Hepatic stellate cell (primary cell): Measurements from ENCODE around the gene SUV39H1.

Experiments
- DNase-seq: peaks from one replicate; pipeline ENCODE4 v3.0.0; 2011; ENCODE audit warnings: low spot score

Gene SUV39H1

DNA sequence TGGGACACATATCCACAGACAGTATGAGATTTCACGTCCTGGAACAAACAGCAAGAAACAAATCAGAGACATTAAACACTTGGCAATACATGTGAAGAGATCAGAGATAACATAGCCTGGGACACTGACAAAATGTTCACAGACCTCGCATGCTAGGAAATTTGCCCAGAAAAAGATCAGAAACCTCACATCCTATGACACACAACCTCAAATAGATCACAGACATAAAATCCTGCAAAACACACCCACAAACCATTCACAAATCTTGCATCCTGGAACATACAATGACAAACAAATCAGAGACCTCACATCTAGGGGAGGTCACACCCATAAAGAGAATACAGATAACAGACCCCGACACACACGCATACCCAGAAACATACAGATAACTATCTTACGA is 18.0 kb downstream of the SUV39H1 start:
- DNase-seq: no peak

DNA sequence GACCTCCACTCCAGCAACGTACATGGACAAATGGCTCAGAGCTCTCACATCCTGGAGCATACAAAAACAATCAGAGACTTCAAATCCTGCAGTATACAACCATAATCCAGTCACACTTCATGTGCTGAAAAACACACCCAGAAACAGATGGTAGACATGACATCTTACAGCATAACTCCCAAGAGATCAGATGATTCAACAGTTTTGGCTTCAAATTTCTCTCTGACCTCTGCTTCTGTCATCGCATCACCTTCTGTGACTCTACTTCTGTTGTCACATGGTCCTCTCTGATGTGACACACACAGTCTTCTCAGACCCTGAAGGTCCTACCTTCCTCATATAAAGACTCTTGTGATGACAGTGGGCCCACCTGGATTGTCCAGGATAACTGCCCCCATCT is 18.5 kb downstream of the SUV39H1 start:
- DNase-seq: no peak

DNA sequence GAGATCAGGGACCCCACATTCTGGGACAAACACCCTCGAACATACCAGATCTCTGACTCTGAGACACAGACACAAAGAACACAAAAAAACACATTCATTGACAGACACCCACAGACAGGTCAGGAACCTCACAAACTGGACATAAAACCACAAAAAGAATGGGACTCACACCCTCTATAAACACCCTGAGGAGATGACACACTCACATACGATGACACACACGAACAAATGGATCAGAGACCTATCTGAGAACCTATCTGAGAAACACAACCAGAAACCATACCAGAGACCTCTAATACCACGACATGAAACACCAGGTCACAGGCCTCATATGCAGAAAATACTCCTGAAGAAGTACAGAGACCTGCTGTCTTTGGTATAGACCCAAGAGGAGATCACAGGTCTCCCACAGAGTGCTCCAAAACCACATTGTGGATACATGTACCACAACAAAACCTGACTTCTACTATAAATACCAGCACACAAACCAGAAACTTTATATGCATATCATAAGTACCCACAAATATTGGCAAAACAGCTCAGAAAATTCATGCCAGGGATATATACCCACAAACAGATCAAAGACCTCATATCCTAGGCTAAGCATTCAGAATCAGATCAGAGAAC is 19.5 kb downstream of the SUV39H1 start:
- no peak for DNase-seq

DNA sequence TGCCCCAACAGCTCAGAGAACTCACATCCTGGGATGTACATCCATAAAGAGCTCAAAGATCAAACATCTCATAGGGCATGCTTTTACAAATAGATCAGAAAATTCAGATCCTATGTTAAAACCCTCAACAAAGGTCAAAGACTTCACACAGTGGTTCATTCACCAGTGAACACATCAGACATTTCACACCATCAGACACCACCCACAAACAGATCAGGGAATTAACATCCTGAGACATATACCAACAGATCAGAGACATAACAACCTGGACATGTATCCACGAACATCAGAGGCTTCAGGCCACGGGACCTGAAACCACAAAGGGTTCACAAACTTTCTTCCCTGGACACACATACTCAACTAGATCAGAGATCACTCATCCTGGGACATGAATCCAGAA is 23.4 kb downstream of the SUV39H1 start:
- no peak for DNase-seq

DNA sequence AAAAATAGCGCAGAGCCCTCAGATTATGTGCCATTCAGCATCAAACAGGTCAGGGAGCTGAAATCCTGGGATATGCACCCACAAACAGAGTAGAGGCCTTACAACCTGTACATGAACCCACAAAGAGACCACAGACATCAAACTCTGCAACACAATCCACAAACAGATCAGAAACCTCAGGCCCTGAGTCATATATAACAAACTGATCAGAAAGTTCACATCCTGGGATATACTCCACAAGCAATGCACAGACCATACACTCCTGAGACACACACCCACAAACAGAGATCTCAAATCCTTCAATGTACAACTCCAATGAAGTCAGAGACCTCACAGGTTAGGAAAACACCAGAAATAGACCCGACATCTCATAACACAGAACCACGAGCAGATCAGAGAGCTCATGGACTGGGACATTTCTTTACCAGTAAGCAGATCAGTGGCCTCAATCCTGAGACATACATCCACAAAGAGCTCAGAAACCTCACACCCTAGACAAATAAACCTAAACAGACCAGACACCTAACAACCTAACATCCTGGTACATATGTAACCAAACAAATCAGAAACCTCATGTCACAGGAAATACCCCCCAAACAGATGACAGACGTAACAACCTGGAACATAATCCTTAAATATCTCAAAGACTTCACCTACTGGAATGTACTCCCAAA is 24.2 kb downstream of the SUV39H1 start:
- no peak for DNase-seq

DNA sequence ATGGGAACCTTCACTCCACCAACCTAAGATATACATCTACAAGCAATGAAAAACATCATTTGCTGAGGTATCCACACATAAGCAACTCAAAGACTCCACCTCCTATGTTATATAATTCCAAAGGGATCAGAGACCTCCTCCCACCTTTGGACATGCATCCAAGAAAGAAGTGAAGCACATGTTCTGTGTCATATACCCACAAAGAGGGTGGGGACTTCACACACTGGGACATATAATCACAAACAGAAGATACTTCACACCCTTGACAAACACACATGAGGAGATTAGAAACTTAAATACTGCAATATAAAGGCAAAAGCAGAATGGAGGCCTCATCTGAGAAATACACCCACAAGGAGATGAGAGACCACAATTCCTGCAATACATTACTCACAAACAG is 25.4 kb downstream of the SUV39H1 start:
- DNase-seq: no peak

DNA sequence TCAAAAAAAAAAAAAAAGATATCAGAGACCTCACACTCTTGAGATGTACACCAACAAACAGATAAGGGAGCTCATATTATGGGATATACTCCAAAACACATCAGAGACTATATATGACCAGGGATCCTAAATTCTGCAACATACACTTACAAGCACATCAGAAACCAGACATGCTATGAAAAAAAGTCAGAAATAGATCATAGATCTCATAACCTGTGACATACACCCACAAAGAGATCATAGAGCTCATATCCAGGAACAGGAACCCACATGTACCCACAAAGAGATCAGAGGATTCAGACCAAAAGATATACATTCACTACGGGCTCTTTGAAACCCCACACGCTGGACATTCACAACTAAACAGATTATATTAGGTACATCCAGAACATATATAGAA is 30.1 kb downstream of the SUV39H1 start:
- no peak for DNase-seq

DNA sequence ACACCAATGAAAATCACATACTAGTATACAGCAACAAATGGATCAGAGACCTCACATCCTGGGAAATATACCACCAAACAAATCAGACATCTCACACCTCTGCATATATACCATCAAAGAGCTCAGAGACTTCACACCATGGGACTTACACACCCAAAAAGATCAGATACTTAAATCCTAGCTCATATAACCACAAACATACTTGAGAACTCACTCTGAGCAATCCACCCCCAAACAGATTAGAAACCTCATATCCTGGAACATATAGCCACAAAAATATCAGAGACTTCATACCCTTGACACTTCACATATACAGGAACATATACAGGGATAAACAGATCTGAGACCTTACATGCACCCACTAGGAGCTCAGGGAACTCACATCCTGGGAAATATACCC is 32.1 kb downstream of the SUV39H1 start:
- DNase-seq: no peak

DNA sequence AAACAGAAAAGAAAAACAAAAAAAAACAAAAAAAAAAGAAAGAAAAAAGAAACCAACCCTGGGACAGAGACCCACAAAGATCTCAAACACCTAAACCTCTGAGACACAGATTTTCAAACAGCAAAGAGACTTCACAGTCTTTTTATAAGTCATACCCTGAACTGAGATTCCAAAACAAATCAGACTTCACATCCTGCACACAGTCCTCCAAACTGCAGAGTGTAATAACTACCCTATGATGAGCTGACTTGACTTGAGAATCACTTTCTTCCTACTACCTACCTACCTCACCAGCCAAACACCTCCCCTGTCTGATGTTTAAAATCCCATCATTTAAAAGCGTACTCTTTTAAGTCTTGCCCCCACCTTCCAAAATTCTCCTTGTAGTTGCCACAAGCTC is 39.8 kb downstream of the SUV39H1 start:
- DNase-seq: no peak

DNA sequence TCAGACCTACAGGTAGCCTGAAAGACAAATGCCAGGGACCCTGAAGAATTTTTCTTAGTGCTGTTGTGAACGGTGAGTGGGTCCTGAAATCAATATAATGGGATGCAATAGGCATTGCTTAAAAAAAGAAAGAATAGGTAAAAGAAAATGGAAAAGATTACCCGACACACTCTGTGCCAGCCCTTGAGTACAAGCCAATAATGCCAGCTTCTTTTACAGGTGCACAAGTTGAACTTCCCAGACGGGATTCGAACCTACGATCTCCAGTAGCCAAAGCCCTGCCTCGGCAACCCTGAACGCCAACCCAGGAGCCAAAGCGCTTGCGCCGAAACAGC is 40.3 kb downstream of the SUV39H1 start:
- DNase-seq: no peak

DNA sequence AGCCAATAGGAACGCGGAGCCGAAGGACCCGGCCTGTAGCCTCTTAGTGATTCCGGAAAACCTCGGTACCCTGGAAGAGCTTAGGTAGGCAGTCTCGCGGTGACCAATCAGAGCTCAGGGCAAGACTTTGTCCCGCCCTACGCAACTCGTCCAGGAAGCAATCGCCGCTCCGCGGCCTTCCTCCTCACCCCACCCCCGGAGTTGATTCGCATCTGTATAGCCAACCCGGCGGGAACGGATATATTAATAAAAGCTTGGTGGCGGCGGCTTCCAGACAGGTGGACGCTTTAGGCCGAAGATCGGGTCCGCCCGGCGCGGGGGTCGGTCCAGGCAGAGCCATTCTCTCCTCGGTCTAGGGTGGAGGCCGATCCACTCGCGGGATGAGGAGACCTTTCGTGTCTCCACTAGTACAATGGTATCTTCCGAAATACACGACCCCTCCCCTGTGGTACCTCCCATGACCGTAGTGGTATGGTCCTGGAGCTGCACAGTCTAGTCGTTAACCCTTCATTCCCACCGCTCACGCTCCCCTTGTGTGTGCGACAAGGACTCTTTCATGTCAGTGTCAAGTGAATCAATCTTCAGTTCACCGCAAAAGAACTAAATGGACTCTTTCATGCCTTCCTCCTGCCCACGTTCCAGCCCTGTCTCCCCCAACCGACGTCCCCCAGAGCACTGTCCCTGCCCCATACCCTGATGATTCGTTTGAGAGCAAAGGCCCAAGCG is 40.8 kb downstream of the SUV39H1 start:
- DNase-seq: peak; percentile 93

DNA sequence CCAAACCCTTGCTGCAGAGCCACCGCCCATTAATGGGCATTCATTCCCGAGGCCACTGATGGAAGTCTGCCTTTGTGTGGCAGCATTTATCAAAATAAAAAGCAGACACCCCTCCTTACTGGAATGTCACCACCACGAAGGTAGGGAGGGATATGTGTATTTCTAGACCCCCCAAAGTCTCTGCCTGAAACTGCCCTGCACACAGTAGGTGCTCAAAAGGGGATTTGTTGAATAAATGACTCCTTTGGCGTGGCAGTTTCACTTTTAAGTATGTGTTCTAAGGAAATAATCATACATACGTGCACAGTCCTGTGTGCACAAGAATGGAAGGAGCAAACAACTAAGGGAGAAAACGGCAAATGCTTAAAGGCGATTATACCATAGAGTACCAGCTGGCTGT is 41.4 kb downstream of the SUV39H1 start:
- DNase-seq: no peak

DNA sequence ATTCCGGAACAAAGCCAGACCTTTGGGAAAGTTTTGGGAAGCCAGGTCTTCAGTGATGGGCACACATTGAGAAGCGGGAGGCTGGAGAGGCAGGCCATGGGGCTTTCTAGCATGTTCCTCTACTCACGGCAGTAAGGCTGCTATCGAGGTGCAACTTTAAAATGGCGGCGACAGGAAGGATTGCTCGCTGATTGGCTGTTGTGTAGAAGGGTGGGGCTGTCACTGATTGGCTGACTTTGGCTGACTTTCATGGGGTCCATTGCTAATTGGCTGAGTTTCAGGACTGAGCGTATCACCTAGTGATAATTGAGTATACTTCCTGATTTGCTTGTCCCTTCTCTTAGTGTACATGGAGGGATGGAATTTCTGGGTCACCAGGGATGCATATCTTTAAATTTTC is 45.3 kb downstream of the SUV39H1 start:
- no peak for DNase-seq

DNA sequence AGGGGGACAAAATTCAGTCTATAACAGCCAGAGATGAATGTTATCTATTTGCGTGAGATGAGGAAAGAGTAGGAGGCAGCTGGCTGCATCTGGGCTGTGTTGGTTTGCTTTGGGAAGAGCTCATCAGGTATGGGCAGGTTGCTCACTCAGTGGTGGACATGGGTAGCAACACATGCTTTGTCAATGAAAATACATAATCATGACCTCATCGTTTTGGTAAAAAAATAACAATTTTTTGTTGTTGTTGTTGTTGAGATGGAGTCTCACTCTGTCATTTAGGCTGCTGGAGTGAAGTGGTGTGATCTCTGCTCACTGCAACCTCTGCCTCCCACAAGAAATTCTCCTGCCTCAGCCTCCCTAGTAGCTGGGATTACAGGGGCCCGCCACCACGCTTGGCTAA is 48.7 kb downstream of the SUV39H1 start:
- DNase-seq: no peak

DNA sequence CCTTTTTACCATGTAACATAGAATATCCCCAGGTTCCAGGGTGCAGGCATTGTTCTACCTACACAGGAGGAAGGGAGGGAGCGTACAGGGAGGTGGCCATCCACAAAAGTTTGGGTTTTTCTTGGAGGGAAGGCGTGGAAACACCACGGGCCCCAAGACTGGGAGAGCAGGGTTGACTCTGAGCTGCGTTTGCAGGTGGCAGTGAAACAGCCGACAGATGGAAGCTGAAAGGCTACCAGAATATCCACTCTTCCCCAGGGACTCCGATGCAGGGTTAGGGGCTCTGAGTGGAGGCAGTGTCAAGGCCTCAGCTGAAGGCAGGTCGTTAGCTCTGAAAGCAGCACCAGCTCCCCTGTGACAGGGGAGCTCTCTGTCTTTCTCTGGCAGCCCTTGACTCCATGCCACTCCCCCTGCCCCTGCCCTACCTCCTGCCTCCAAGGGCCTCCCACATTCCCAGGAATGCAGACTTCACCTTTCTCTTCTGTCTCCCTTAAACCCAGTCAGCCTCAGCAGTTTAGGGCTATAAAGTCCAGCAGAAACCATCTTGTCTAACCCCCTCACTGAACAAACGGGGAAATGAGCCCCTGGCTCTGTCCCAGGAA is 51.0 kb downstream of the SUV39H1 start:
- DNase-seq: no peak

DNA sequence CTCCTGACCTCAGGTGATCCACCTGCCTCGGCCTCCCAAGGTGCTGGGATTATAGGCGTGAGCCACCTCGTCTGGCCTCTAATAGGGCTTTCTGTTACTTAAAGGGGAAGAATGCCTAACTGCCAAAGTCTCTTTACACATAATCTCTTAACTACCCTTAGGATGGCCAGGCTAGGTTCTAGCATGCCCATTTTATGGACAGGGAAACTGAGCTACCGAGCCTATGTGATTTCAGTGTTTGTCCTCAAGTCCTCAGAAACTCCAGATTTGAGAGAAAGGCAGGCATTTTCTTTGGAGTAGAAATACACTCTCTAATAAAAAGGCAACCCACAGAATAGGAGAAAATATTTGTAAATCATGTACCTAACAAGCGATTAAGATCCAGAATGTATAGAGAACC is 52.6 kb downstream of the SUV39H1 start:
- DNase-seq: no peak

DNA sequence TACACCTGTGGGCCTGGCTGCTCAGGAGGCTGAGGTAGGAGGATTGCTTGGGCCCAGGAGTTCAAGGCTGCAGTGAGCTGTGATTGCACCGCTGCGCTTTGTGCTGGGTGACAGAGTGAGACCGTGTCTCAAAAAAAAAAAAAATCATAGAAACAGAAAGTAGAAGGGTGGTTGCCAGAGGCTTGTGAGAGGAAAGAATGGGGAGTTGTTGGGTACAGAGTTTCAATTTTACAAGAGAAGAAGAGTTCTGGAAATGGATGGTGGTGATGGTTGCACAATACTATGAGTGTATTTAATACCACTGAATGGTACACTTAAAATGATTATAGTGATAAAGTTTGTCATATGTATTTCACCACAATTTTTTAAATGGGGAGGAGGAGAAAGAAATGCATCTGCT is 54.8 kb downstream of the SUV39H1 start:
- no peak for DNase-seq

DNA sequence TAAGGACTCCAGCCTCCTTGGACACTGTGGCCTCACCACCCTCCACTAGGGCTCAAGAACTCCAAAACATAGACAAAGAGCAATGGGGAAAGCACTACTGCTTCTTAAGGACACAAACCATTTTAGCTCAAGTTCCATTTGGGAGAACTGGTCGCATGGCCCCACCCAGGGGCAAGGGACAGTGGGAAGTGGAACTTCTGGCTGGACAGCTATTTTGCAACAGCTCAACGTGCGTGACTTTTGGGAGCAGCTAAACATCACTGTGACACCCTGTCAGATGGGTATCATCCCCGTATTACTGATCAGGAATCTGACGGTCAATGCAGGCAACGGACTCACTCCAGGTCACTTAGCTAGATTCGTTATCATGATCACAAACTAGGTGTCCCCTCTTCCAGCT is 56.0 kb downstream of the SUV39H1 start:
- DNase-seq: no peak

DNA sequence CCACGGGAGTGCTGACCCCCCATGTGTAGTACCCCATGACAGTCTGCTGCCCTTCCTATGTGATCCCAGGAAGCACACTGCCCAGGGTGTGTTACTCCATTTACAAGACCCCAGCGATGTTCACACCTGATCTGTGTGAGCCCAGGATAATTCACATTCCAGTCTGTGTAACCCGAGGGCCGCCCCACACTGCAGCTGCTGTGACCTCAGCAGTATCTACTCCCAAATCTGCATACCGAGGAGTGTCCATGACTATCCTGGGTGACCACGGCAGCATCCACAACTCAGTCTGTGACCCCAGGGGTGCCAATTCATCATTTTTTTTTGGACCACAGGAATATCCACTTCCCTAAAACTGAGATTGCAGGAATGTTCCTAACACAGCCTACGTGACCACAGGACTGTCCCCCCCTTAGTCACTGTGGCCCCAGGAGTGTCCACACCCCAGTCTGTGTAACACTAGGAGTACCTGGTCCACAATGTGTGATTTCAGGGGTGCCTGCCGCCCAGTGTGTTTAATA is 57.2 kb downstream of the SUV39H1 start:
- no peak for DNase-seq

DNA sequence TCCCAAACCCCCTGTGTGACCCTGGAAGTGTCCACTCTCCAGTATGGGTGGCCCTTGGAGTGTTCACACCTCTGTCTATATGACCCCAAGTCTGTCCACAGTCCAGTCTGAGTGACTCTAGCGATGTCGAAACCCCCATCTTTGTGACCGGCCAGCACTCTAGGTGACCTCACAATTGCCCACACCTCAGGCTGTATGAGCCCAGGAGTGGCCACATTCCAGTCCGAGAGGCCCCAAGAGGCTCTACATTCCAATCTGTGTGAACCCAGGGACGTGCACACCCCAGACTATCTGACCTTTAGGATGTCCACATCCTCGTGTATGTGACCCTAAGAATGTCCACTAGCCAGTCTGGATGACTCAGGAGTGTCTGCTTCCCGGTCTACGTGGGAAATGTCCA is 57.7 kb downstream of the SUV39H1 start:
- no peak for DNase-seq
